ENCODE data around the gene ABCB9. TPM values are rescaled to one million over a fixed set of nuclear protein-coding genes. Genes with fewer than 3 reads are reported as not detected.

The ABCB9 gene
- total and polyA plus RNA-seq, 2 experiments from 2014 or later, result 9.7 to 10.0 TPM

DNA sequence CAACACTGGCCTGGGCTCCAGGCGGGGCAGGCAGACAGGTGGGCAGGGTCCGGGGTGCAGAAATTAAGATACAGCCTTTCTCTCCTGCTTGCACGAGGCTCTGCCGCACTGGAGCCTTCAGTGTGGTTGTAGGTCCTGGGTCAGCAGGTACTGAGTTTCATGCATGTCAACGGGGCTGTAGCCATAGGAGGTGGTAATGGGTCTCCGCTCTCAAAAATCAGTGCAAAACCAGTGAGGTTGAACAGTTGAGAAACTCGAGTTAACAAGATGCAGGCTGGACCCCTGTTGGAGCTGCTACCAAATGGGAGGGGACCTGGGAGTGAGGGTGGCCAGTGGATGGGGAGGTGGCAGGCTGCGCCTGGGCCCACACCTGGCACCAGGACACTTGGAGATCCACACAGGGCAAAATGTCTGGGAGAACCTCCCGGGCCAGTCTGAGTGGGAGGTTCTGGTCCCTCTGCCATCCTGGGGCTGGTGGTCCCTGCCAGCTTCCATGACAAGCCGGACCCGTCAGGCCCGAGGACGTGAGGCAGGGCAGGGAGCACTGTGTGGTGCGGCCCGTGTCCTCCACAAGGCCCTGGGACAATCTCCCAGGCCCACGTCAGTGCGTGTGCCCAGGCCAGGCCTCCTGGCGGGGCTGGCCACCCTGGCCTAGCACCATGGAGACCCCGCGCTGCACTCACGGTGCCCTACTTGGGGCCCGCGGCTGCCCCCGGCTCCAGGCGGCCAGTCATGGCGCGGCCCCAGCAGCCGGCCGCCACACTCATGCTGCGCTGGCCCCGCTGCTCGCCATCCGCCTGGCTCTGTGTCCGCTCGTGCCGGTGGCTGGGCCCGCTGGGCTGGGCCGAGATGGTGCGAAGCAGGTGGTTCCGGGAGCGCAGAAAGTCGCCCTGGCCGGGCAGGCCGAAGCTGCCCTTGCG is 19.3 kb upstream of the ABCB9 start:
- Histone ChIP-seq H3K4me3 (no peak overlapping the region), H3K4me1 (ENCODE audit: low read depth) (peaks cover 8% of the 10 kb centered on the region), H3K9me3 (ENCODE audit: low read depth) (no peaks in the 10 kb centered on the region), H3K36me3 (no peaks in the 10 kb centered on the region), H3K27ac (peak overlapping the region; percentile 30), H3K27me3 (no peaks in the 10 kb centered on the region)
- TF ChIP-seq, protein P1, sequence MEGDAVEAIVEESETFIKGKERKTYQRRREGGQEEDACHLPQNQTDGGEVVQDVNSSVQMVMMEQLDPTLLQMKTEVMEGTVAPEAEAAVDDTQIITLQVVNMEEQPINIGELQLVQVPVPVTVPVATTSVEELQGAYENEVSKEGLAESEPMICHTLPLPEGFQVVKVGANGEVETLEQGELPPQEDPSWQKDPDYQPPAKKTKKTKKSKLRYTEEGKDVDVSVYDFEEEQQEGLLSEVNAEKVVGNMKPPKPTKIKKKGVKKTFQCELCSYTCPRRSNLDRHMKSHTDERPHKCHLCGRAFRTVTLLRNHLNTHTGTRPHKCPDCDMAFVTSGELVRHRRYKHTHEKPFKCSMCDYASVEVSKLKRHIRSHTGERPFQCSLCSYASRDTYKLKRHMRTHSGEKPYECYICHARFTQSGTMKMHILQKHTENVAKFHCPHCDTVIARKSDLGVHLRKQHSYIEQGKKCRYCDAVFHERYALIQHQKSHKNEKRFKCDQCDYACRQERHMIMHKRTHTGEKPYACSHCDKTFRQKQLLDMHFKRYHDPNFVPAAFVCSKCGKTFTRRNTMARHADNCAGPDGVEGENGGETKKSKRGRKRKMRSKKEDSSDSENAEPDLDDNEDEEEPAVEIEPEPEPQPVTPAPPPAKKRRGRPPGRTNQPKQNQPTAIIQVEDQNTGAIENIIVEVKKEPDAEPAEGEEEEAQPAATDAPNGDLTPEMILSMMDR (IDR thresholded peaks at IDR 0.05; ENCODE audit: low read depth, low read length), result no peak
- no peak for DNase-seq (ENCODE audit: low read depth in 1 of 2, low spot score in 1 of 2)

DNA sequence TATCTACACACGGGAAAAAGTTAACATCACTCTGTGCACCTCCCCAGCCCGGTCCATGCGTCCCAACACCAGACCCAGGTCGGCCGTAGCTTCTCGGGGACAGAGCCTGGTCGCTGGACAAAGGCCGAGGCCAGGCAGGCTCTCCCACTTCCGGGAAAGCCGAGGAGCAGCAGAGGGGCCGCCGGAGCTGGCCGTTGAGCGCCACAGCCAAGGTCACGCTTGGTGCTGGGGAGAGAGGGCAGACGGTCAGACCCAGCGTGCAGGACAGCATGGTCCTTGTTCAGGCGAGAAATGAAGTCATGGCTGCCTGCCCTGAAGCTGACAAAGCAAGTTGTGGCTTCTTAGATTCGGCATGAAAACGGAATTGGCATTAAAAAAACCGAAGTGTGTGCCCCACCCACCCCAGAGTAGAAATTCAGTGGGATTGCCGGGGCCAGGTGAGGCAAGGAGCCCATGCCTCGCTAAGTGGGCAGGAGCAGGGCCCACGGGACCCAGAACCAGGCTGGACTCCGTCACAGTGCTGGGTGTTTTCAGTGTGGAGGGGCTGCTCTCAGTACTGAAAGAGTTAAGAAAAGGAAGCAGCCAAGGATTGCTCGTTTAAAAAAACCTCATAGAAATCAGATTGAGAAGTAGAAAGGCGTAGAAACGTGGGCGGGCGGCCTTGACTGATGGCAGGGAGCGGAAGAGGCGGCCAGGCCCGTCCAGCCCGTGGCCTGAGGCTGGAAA is 18.5 kb upstream of the ABCB9 start:
- Histone ChIP-seq H3K36me3 (no peaks in the 10 kb centered on the region), H3K4me3 (no peak overlapping the region), H3K4me1 (ENCODE audit: low read depth) (peaks cover 9% of the 10 kb centered on the region), H3K27me3 (no peaks in the 10 kb centered on the region), H3K27ac (peak overlapping the region; percentile 30), H3K9me3 (ENCODE audit: low read depth) (no peaks in the 10 kb centered on the region)
- TF ChIP-seq, protein P1 (IDR thresholded peaks at IDR 0.05; ENCODE audit: low read depth, low read length), result no peak
- peak in 1 of 2 donors; percentile 54 for DNase-seq (ENCODE audit: low read depth in 1 of 2, low spot score in 1 of 2)

GRCh38 chr12:122983789-122984515 is 17.7 kb upstream of the ABCB9 start:
- DNase-seq (ENCODE audit: low read depth in 1 of 2, low spot score in 1 of 2), result peak in 1 of 2 donors; percentile 54
- TF ChIP-seq, protein P1 (IDR thresholded peaks at IDR 0.05; ENCODE audit: low read depth, low read length), result no peak
- Histone ChIP-seq H3K27me3 (no peaks in the 10 kb centered on the region), H3K9me3 (ENCODE audit: low read depth) (no peaks in the 10 kb centered on the region), H3K36me3 (no peaks in the 10 kb centered on the region), H3K27ac (peak overlapping the region; percentile 30), H3K4me1 (ENCODE audit: low read depth) (peaks cover 14% of the 10 kb centered on the region), H3K4me3 (no peak overlapping the region)

- H3K4me3 ChIP-seq, result no peak overlapping the region
- DNase-seq (ENCODE audit: low read depth in 1 of 2, low spot score in 1 of 2), result no peak
- no peaks in the 10 kb centered on the region for H3K9me3 ChIP-seq (ENCODE audit: low read depth)
- no peak overlapping the region for H3K27ac ChIP-seq
- no peaks in the 10 kb centered on the region for H3K27me3 ChIP-seq
- peaks cover 14% of the 10 kb centered on the region for H3K4me1 ChIP-seq (ENCODE audit: low read depth)
- TF ChIP-seq, protein P1 (IDR thresholded peaks at IDR 0.05; ENCODE audit: low read depth, low read length), result no peak
- H3K36me3 ChIP-seq, result no peaks in the 10 kb centered on the region
Observed at GRCh38 chr12:122982963-122983788, 16.9 kb upstream of the ABCB9 start.

GRCh38 chr12:122982477-122982815 is 16.2 kb upstream of the ABCB9 start:
- Histone ChIP-seq H3K27me3 (no peaks in the 10 kb centered on the region), H3K27ac (no peak overlapping the region), H3K4me1 (ENCODE audit: low read depth) (peaks cover 14% of the 10 kb centered on the region), H3K9me3 (ENCODE audit: low read depth) (no peaks in the 10 kb centered on the region), H3K36me3 (no peaks in the 10 kb centered on the region), H3K4me3 (no peak overlapping the region)
- DNase-seq (ENCODE audit: low read depth in 1 of 2, low spot score in 1 of 2), result no peak
- TF ChIP-seq, protein P1 (IDR thresholded peaks at IDR 0.05; ENCODE audit: low read depth, low read length), result no peak

Measured in cardiac muscle cell (in vitro differentiated cells and primary cell).